HepG2 (cell line): ENCODE data around the gene PCTP. TPM values are rescaled to one million over a fixed set of nuclear protein-coding genes. Genes with fewer than 3 reads are reported as not detected.

ENCODE experiments used
- ARHGAP35 ChIP-seq: sonication (generic); formaldehyde crosslinking; IDR thresholded peaks from 2 replicates; pipeline ENCODE4 v1.9.0; 2022; ENCODE audit warnings: mild to moderate bottlenecking, inconsistent platforms, moderate library complexity, missing genetic modification reagents, borderline replicate concordance
- ARNT2 ChIP-seq: sonication (generic); formaldehyde crosslinking; IDR thresholded peaks from 2 replicates; pipeline ENCODE4 v1.8.0; 2022; ENCODE audit warnings: mild to moderate bottlenecking, low read depth, missing genetic modification reagents, moderate library complexity
- CBX1 ChIP-seq: IDR thresholded peaks from one replicate; pipeline ENCODE4 v1.6.1; 2016; ENCODE audit warnings: antibody characterized with exemption, low read depth
- ELF1 ChIP-seq: sonication (generic); formaldehyde crosslinking; IDR thresholded peaks from 2 replicates; pipeline ENCODE4 v1.4.0; 2020; ENCODE audit warnings: missing genetic modification reagents
- ETS1 ChIP-seq: sonication (generic); formaldehyde crosslinking; IDR thresholded peaks from 2 replicates; pipeline ENCODE4 v1.4.0; 2020; ENCODE audit warnings: missing genetic modification reagents
- ETV6 ChIP-seq: sonication (generic); formaldehyde crosslinking; conservative IDR thresholded peaks from 2 replicates; pipeline ENCODE4 v1.4.0; 2020; ENCODE audit warnings: missing genetic modification reagents
- FLYWCH1 ChIP-seq: sonication (generic); formaldehyde crosslinking; IDR thresholded peaks from 2 replicates; pipeline ENCODE4 v1.8.1; 2023; ENCODE audit warnings: mild to moderate bottlenecking, missing genetic modification reagents
- FOXM1 ChIP-seq: sonication (generic); formaldehyde crosslinking; IDR thresholded peaks from 2 replicates; pipeline ENCODE4 v1.5.0; 2020; ENCODE audit warnings: missing genetic modification reagents
- HES4 ChIP-seq: sonication (generic); formaldehyde crosslinking; IDR thresholded peaks from 2 replicates; pipeline ENCODE4 v1.9.0; 2021; ENCODE audit warnings: mild to moderate bottlenecking, missing genetic modification reagents, borderline replicate concordance
- KDM1A ChIP-seq: IDR thresholded peaks from 2 replicates; pipeline ENCODE4 v1.6.1; 2016; ENCODE audit warnings: missing compliant biosample characterization
- MXD4 ChIP-seq: IDR thresholded peaks from 2 replicates; pipeline ENCODE4 v1.6.1; 2016; ENCODE audit warnings: mild to moderate bottlenecking, missing biosample characterization, missing genetic modification reagents
- NFIC ChIP-seq: IDR thresholded peaks from 2 replicates; pipeline ENCODE4 v1.6.1; 2012; ENCODE audit warnings: mild to moderate bottlenecking, low read length, inconsistent platforms
- RARA ChIP-seq: IDR thresholded peaks from 2 replicates; pipeline ENCODE4 v1.6.1; 2016; ENCODE audit warnings: missing genetic modification reagents, missing compliant biosample characterization
- SATB2 ChIP-seq: sonication (generic); formaldehyde crosslinking; IDR thresholded peaks from 2 replicates; pipeline ENCODE4 v1.5.0; 2020; ENCODE audit warnings: missing genetic modification reagents
- SPEN ChIP-seq: sonication (generic); formaldehyde crosslinking; IDR thresholded peaks from 2 replicates; pipeline ENCODE4 v1.5.1; 2020; ENCODE audit warnings: low read depth, mild to moderate bottlenecking, missing genetic modification reagents
- SRSF9 ChIP-seq: fragments of 200-400 bp; formaldehyde crosslinking; IDR thresholded peaks from 2 replicates; pipeline ENCODE4 v1.6.1; 2018; ENCODE audit warnings: borderline replicate concordance, mild to moderate bottlenecking, low read depth, low read length; ENCODE audit not compliant: insufficient read depth, poor library complexity, severe bottlenecking
- SSRP1 ChIP-seq: IDR thresholded peaks from 2 replicates; pipeline ENCODE4 v1.6.1; 2016; ENCODE audit warnings: control low read depth
- TCF12 ChIP-seq, 2 experiments: fragments of 450-650 bp in 1 of 2; sonication (generic) in 1 of 2; formaldehyde crosslinking in 1 of 2; IDR thresholded peaks; 2 replicates each; pipeline versions ENCODE4 v1.6.1 to v1.8.0; 2017 to 2022; ENCODE audit warnings: antibody characterized with exemption in 1 of 2, mild to moderate bottlenecking in 1 of 2, missing genetic modification reagents in 1 of 2, moderate library complexity in 1 of 2
- THAP11 ChIP-seq: IDR thresholded peaks from 2 replicates; pipeline ENCODE4 v1.6.1; 2016; ENCODE audit warnings: missing biosample characterization, missing genetic modification reagents
- ZNF260 ChIP-seq: sonication (generic); formaldehyde crosslinking; IDR thresholded peaks from 2 replicates; pipeline ENCODE4 v1.4.0; 2020; ENCODE audit warnings: missing genetic modification reagents, low read depth, mild to moderate bottlenecking, borderline replicate concordance
- ZNF276 ChIP-seq: sonication (generic); formaldehyde crosslinking; IDR thresholded peaks from 2 replicates; pipeline ENCODE4 v1.4.0; 2020; ENCODE audit warnings: mild to moderate bottlenecking, low read depth, missing genetic modification reagents
- ZNF530 ChIP-seq: sonication (generic); formaldehyde crosslinking; IDR thresholded peaks from 2 replicates; pipeline ENCODE4 v1.5.0; 2020; ENCODE audit warnings: low read depth, mild to moderate bottlenecking, missing genetic modification reagents
- ZNF740 ChIP-seq: sonication (generic); formaldehyde crosslinking; IDR thresholded peaks from 2 replicates; pipeline ENCODE4 v1.4.0; 2020; ENCODE audit warnings: missing genetic modification reagents
- ZSCAN30 ChIP-seq: sonication (generic); formaldehyde crosslinking; IDR thresholded peaks from 2 replicates; pipeline ENCODE4 v1.5.0; 2020; ENCODE audit warnings: mild to moderate bottlenecking, missing genetic modification reagents
- ZSCAN31 ChIP-seq: sonication (generic); formaldehyde crosslinking; IDR thresholded peaks from 2 replicates; pipeline ENCODE4 v1.5.0; 2020; ENCODE audit warnings: low read depth, mild to moderate bottlenecking, missing genetic modification reagents
- polyA plus RNA-seq, 8 experiments: library from polyadenylated mRNA; depleted of rRNA in 3 of 8; stranded (reverse) in 7 of 8; unstranded in 1 of 8; fragments of >200 nt; fragmentation: Illumina TruSeq in 4 of 8; extraction: Trizol in 4 of 8; gene quantifications; 2 replicates each; pipeline versions ENCODE4 v1.2.1 to v1.2.3, GENCODE V29; 2011 to 2016; ENCODE audit warnings: low read depth in 4 of 8, missing spikeins in 1 of 8, mixed read lengths in 1 of 8; ENCODE audit not compliant: insufficient read depth in 1 of 8
- total RNA-seq, 5 experiments: library from RNA; depleted of rRNA; stranded (reverse); fragments of >200 nt; fragmentation: Illumina TruSeq; extraction: Trizol; gene quantifications; 2 replicates each; pipeline ENCODE4 v1.2.3, GENCODE V29; 2016; ENCODE audit warnings: low read depth in 1 of 5
- TF ChIP-seq, protein P1 (sequence below): sonication (generic); formaldehyde crosslinking; IDR thresholded peaks from 2 replicates; pipeline ENCODE4 v1.5.1; 2020; ENCODE audit warnings: mild to moderate bottlenecking, missing genetic modification reagents, borderline replicate concordance

PCTP gene
- total and polyA plus RNA-seq, 2 of the 13 experiments (the other 11 are each of a cell fraction or from before 2014, with no cell fraction given), result 37.1 to 50.7 TPM

GRCh38 chr17:55750750-55751657 lies at the start of gene PCTP (continued):
- TF ChIP-seq ZNF740 (CRISPR knock-in tag) (no peak), FLYWCH1 (CRISPR knock-in tag) (no peak), ARHGAP35 (CRISPR knock-in tag) (peak; percentile 86; the same call in 1 of the 2 replicates), FOXM1 (CRISPR knock-in tag) (no peak), SATB2 (0 out of 2 replicates have a peak, but pooled peaks have one; percentile 80), ETV6 (CRISPR knock-in tag) (peak; percentile 84), ZSCAN31 (CRISPR knock-in tag) (peak; percentile 91), SPEN (CRISPR knock-in tag) (peak; percentile 89; the same call in 1 of the 2 replicates), ZNF276 (CRISPR knock-in tag) (no peak), ETS1 (CRISPR knock-in tag) (no peak), ELF1 (CRISPR knock-in tag) (peak; percentile 86), HES4 (peak; percentile 66; the same call in 1 of the 2 replicates), TCF12 (IDR thresholded peaks at IDR 0.05) (no peak), TCF12 (CRISPR knock-in tag; IDR thresholded peaks at IDR 0.05) (no peak), ARNT2 (peak; percentile 53; the same call in 1 of the 2 replicates), KDM1A (CRISPR knock-in tag) (no peak), ZNF260 (CRISPR knock-in tag) (no peak), SSRP1 (CRISPR knock-in tag) (no peak), SRSF9 (no peak), MXD4 (CRISPR knock-in tag) (0 out of 2 replicates have a peak, but pooled peaks have one; percentile 56), ZNF530 (CRISPR knock-in tag) (no peak), THAP11 (CRISPR knock-in tag) (peak; percentile 84), RARA (CRISPR knock-in tag) (peak; percentile 54), NFIC (no peak), CBX1 (no peak), ZSCAN30 (CRISPR knock-in tag) (no peak)
- TF ChIP-seq, protein P1, sequence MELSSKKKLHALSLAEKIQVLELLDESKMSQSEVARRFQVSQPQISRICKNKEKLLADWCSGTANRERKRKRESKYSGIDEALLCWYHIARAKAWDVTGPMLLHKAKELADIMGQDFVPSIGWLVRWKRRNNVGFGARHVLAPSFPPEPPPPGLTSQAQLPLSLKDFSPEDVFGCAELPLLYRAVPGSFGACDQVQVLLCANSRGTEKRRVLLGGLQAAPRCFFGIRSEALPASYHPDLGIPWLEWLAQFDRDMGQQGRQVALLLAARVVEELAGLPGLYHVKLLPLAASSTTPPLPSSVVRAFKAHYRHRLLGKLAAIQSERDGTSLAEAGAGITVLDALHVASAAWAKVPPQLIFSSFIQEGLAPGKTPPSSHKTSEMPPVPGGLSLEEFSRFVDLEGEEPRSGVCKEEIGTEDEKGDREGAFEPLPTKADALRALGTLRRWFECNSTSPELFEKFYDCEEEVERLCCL (CRISPR knock-in tag), result peak; percentile 90; the same call in 1 of the 2 replicates
